AG10803 (cell line): ENCODE results near the gene DPF3.

Experiments
- DNase-seq: peaks from one replicate; pipeline ENCODE4 v3.0.0; 2010; ENCODE audit warnings: low read depth
- H3K4me3 ChIP-seq: 2 replicates; pipeline ENCODE4 v1.5.1; 2011; ENCODE audit warnings: mild to moderate bottlenecking, low read length, control low read depth
- CTCF ChIP-seq: conservative IDR thresholded peaks from 2 replicates; pipeline ENCODE4 v1.5.1; 2011; ENCODE audit warnings: mild to moderate bottlenecking, low read length, control low read depth, inconsistent platforms

The DPF3 gene

GRCh38 chr14:72686101-72686500, 207.8 kb downstream of the DPF3 start:
- H3K4me3 ChIP-seq, result no peak overlapping the region
- no peak for TF ChIP-seq CTCF
- no peak for DNase-seq

- TF ChIP-seq CTCF, result no peak
- no peak for DNase-seq
- H3K4me3 ChIP-seq, result no peak overlapping the region
Measured at GRCh38 chr14:72685456-72685855, 208.4 kb downstream of the DPF3 start.

GRCh38 chr14:72683787-72684186, 210.1 kb downstream of the DPF3 start:
- H3K4me3 ChIP-seq, result no peak overlapping the region
- no peak for DNase-seq
- no peak for TF ChIP-seq CTCF

- TF ChIP-seq CTCF, result no peak
- peak; percentile 91 for DNase-seq
- no peak overlapping the region for H3K4me3 ChIP-seq
Measured at GRCh38 chr14:72682188-72682587, 211.7 kb downstream of the DPF3 start.

- H3K4me3 ChIP-seq, result no peak overlapping the region
- no peak for TF ChIP-seq CTCF
- no peak for DNase-seq
Measured at GRCh38 chr14:72680853-72681640, 212.9 kb downstream of the DPF3 start.

GRCh38 chr14:72679536-72680151, 214.3 kb downstream of the DPF3 start:
- no peak for TF ChIP-seq CTCF
- H3K4me3 ChIP-seq, result no peak overlapping the region
- DNase-seq, result no peak

GRCh38 chr14:72679141-72679535, 214.8 kb downstream of the DPF3 start:
- DNase-seq, result peak; percentile 42
- no peak overlapping the region for H3K4me3 ChIP-seq
- no peak for TF ChIP-seq CTCF
